Activated T-cell treated with anti-CD3 and anti-CD28 coated beads, Interleukin-2, amount 50 U/mL, for 72 hours (primary cell): ENCODE measurements around the gene PRSS50. TPM values are rescaled to one million over a fixed set of nuclear protein-coding genes. Genes with fewer than 3 reads are reported as not detected.
A peak's percentile ranks its signal among the peaks of the same experiment; 100 is the strongest.

Source experiments
- ATAC-seq, 2 donors: fragments of 150-1000 bp; cut with Tn5 transposase; replicated peaks in 1 of 2; 2 replicates each; pipeline ENCODE4 v1.10.0; 2021; ENCODE audit warnings: moderate library complexity in 2 of 2, mild to moderate bottlenecking in 1 of 2
- DNase-seq, 2 donors: peaks; one replicate each; pipeline ENCODE4 v3.0.0; 2021 to 2022; ENCODE audit warnings: mixed read lengths in 1 of 2
- H3K27ac Mint-ChIP-seq: one replicate; pipeline ENCODE4 v1.8.0; 2022; ENCODE audit warnings: mild to moderate bottlenecking, moderate library complexity, mixed read lengths
- H3K27me3 Mint-ChIP-seq: one replicate; pipeline ENCODE4 v1.8.0; 2022; ENCODE audit warnings: low read depth, mixed read lengths
- H3K36me3 Mint-ChIP-seq, 2 donors: one replicate each; pipeline ENCODE4 v1.8.0; 2022; ENCODE audit warnings: mixed read lengths in 2 of 2, mild to moderate bottlenecking in 1 of 2; ENCODE audit not compliant: insufficient read depth in 2 of 2
- H3K4me1 Mint-ChIP-seq: one replicate; pipeline ENCODE4 v1.8.0; 2022; ENCODE audit warnings: low read depth, mixed read lengths
- H3K4me3 Mint-ChIP-seq, 2 donors: one replicate each; pipeline ENCODE4 v1.8.0; 2022; ENCODE audit warnings: mild to moderate bottlenecking in 2 of 2, mixed read lengths in 2 of 2, moderate library complexity in 2 of 2
- H3K9me3 Mint-ChIP-seq, 2 donors: one replicate each; pipeline ENCODE4 v1.8.0; 2022; ENCODE audit warnings: mixed read lengths in 2 of 2
- total RNA-seq, 2 donors: library from RNA; stranded (reverse); gene quantifications; one replicate each; pipeline ENCODE4 v1.2.3, GENCODE V29; 2022

PRSS50 gene
- total RNA-seq, 2 donors from 2014 or later: 0.07 to 0.09 TPM

DNA sequence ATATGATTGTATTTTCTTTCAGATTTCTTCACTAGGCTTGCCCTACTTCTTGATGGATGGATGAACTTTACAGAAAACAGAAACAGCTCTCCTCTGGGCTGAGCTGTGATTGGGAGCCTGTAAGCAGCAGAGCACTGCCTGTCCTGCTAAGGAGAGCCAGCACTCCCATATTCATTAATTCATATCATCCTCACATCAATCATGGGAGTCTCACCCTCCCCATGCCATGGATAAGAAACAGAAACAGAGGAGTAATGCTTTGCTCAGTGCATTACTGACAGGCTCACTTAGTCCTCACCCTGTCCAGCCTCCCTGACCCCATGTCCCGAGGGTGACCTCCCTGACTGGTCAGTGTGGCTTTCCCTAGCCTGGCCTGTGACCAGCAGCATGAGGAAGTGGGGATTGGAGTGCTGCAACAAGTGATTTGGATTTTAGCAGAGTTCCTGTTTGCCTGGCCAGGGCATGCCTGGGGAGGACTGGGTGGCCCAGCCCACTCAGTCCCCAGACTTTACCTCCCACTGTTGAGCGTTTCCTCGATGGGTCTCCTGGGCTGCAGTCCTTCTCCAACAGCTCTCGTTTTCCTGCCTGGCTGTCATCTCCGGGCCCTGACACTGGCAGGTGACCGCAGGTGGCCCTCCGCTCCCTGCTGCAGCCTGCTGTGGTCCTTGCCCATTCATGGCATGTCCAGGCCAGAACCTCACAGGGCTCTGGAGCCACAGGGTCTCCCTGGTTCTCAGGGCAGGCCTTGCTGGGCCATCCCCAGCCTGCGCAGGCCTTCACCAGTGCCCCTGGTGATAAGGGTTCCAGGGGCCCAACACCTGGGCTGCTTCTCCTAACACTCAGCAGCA is 17.8 kb downstream of the PRSS50 start:
- DNase-seq (no peak), ATAC-seq (no peak)
- H3K36me3 Mint-ChIP-seq: no peaks in the 10 kb centered on the region
- peaks cover 9% of the 10 kb centered on the region for H3K27me3 Mint-ChIP-seq
- H3K4me1 Mint-ChIP-seq: peaks cover 30% of the 10 kb centered on the region
- no peak overlapping the region for H3K4me3 Mint-ChIP-seq
- no peaks in the 10 kb centered on the region for H3K9me3 Mint-ChIP-seq
- no peak overlapping the region for H3K27ac Mint-ChIP-seq

DNA sequence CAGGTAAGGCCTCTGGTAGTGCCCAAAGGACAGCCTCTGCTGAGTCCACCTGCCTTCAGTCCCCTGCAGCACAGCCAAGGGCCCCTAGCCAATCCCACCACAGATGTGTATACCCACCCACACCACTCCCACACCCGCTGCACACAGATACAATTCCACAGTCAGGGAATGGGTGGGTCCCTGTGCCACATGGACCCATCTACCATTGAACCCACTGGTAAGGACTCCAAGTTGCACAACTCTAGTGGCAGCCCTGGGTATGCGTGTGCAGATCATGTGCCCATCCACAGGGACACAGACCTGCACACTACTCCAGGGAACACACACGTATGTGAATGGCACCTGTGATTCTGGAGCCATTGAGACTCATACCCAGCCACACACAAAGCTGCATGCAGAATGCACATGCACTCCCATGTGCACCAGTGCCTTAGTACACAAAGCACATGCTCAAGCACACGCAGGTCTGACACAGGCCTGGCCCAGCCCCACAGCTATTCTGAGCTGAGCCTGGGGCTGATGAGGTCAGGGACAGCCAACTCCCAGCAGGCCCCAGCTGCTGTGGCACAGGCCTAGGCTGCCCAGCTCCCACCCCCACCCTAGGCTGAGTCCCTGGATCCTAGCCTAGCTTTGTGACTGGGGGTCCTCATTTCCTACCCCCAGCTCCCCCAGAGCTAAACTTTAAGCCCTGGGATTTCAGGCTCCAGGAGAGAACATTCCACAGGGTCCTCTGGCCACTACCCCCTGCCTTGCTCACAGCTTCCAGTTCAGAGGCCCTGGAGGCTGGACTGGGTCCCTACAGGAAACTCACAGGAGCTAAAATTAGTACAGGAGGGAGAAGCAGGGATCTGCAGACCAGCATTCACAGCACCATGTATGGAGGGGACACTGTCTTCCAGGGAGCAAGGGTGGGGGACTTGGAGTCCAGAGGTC is 21.4 kb downstream of the PRSS50 start:
- no peak for ATAC-seq
- no peaks in the 10 kb centered on the region for H3K36me3 Mint-ChIP-seq
- H3K4me3 Mint-ChIP-seq: no peak overlapping the region
- H3K9me3 Mint-ChIP-seq: no peaks in the 10 kb centered on the region
- H3K27ac Mint-ChIP-seq: no peak overlapping the region
- no peak for DNase-seq
- H3K4me1 Mint-ChIP-seq: peaks cover 50% of the 10 kb centered on the region
- no peaks in the 10 kb centered on the region for H3K27me3 Mint-ChIP-seq

DNA sequence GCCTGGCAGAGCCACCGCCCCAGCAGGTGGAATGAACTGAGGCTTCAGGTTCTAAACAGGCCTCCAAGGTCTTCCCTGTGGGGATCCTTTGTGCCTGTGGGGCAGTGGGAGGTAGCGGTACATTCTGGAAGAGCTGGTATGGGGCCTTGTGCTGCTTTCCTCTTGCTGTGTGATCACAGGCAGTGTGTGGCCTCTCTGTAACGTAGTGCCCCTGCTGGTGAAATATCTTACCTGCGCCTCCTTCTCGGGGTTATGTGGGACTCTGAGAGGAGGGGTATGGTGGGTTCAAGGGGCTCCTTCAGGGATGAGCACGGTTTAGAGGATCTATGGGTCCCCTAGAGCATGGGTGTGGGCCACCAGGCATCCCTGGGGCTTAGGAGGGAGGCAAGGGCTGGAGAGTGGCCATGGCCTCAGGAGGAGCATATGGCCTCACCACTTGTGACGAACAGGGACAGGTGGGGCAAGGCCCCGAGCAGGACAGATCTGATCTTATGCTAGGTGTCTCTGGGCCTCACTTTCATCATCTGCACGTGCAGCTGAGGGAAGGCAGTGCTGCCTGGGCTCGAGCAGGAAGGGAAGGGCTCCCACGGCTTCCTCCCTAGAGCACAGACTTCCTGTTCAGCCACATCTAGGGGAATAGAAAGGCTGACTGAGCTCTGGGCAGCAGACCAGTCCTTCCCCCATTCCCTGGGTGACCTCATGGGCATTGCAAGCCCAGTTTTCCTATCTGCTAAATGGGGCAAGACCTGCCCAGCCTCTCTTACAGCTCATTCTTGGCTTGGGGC is 22.3 kb downstream of the PRSS50 start:
- Mint-ChIP-seq H3K9me3 (no peaks in the 10 kb centered on the region), H3K27me3 (no peaks in the 10 kb centered on the region), H3K27ac (no peak overlapping the region), H3K4me1 (peaks cover 52% of the 10 kb centered on the region), H3K4me3 (peak overlapping the region; percentile 63 to 77), H3K36me3 (no peaks in the 10 kb centered on the region)
- ATAC-seq: peak; percentile 46 to 49
- peak; percentile 54 to 57 for DNase-seq

DNA sequence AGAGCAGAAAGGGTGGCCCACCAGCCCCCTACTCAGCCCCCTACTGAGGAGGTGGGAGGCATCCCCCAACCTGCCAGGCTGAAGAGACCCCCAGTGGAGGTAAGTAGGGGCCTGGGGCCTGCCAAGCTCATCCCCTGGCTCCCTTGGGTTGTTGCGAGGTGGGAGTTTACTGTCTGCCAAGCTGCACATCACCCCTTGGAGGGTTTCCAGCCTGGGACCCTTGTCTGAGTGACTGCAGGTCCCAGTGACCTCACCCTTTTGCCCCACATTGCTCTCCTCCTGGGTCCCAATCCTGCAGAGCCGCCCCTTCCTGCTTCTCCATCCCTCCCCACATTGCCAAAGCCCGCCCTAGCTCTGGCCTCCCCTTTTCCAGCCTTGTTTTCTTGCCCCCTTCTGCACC is 23.1 kb downstream of the PRSS50 start:
- no peaks in the 10 kb centered on the region for H3K27me3 Mint-ChIP-seq
- no peak for DNase-seq
- no peak for ATAC-seq
- H3K27ac Mint-ChIP-seq: no peak overlapping the region
- H3K4me3 Mint-ChIP-seq: peak overlapping the region; percentile 60 to 77
- H3K4me1 Mint-ChIP-seq: peaks cover 52% of the 10 kb centered on the region
- H3K9me3 Mint-ChIP-seq: no peaks in the 10 kb centered on the region
- no peaks in the 10 kb centered on the region for H3K36me3 Mint-ChIP-seq

DNA sequence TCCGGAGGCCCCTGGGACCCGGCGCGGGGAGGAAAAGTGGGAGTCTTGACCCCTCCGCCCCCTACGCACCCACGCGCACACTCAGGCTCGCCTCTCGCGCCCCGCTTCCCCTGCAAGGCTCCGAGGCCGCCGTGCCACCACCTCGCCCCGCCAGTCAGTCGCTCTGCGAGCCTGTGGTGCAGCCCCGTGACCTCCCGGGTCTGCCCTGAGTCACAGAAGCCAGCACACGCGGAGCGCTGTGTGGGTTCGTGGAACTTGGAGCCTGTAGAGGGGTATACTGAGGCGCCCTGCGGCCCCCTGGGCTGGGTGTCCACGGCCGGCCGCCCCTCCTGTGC is 23.8 kb downstream of the PRSS50 start:
- peak; percentile 58 to 60 for DNase-seq
- peak overlapping the region; percentile 75 to 77 for H3K4me3 Mint-ChIP-seq
- peak; percentile 59 to 65 for ATAC-seq
- peaks cover 50% of the 10 kb centered on the region for H3K4me1 Mint-ChIP-seq
- no peak overlapping the region for H3K27ac Mint-ChIP-seq
- no peaks in the 10 kb centered on the region for H3K36me3 Mint-ChIP-seq
- no peaks in the 10 kb centered on the region for H3K27me3 Mint-ChIP-seq
- H3K9me3 Mint-ChIP-seq: no peaks in the 10 kb centered on the region

DNA sequence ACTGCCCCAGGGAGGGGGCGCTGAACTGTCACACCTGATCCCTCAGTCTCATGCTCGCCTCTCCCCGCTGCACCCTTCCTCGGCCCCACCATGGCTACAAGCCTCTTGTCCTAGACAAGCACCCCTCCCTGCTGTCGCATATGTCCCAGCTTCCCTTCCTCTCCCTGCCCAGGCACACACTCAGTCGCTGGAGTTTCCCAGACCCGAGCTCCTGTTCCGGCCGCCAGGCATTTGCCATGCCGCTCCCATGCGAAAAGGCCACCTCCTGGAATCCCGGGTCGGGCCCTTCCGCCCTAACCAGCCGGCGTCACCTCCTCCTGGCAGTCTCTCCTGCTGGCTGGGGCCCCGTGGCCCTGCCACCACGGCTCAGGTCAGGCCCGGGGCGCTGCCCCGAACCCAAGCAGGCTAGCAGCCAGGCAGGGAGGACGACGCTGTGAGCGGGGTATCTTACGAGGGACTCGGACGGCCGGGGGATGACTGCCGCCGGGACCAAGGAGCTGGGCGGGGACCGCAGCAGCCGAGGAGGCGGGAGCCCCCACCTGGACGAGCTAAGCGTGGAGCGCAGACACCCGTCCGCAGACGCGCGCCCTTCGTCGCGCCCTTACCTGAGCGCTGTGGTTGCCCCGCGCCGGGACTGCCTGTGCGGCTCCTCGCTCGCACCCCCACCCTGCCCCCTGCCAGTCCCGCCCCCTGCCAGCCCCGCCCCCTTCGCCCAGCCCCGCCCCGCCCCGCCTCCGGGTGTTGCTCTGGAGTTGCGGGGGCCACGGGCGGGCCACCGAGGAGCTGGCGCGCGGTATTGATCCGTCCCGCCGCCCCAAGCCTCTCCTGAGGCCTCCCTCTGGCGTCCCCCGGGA is 24.4 kb downstream of the PRSS50 start, which contains the start of gene ALS2CL:
Gene ALS2CL (minus strand): TSS at position 642 of the 854 bp plus-strand sequence. CDS start 4,239 bp downstream, outside the sequence.
- H3K27ac Mint-ChIP-seq: peak within 1 kb of the TSS; percentile 29
- peaks cover 50% of the 10 kb centered on the region for H3K4me1 Mint-ChIP-seq
- DNase-seq: peak; percentile 64 to 68
- H3K4me3 Mint-ChIP-seq: peak within 1 kb of the TSS; percentile 77 to 86
- no peaks in the 10 kb centered on the region for H3K36me3 Mint-ChIP-seq
- no peaks in the 10 kb centered on the region for H3K27me3 Mint-ChIP-seq
- no peaks in the 10 kb centered on the region for H3K9me3 Mint-ChIP-seq
- ATAC-seq: peak; percentile 76 to 80

DNA sequence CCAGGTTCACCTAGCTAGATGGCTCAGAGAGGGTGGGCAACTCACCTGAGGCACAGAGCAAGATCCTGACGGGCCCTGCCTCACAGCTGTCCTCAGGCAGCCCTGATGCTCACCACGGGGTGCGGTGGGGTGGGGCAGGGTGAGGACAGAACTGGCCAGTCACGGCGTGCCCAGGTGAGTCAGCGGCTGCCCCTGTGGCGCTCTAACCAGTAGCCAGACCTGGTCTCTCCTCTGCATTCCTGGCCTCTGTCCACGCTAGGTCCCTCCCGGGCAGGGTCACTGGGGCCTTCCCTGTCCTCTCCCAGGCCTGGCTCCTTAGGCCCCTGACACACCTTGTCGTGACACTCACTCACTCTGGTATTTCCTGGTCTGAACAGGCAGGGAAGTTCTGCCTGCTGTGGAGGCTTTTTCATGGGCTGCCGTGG is 25.1 kb downstream of the PRSS50 start:
- DNase-seq: no peak
- Mint-ChIP-seq H3K4me1 (peaks cover 48% of the 10 kb centered on the region), H3K4me3 (peak overlapping the region; percentile 77 to 86), H3K9me3 (no peaks in the 10 kb centered on the region), H3K27me3 (no peaks in the 10 kb centered on the region), H3K27ac (no peak overlapping the region), H3K36me3 (no peaks in the 10 kb centered on the region)
- ATAC-seq: no peak

DNA sequence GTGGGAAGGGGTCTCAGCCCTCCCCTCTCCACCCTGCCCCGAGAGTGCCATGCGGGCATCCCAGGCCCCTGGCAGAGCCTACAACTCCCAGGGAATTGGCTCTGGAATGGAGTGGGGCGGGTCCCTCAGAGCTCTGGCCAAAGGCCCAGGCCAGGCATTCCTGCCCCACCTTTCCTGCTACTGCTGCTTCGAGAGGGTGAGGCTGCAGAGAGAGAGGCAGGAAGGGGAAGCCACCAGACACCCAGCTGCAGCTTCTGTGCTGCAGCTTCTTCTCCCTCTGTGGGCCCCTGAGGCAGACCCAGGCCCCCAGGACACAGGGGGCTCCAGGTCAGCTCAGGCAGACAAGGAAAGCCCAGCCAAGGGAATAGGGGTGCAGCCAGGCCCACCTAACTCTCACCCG is 26.9 kb downstream of the PRSS50 start:
- no peak overlapping the region for H3K4me3 Mint-ChIP-seq
- DNase-seq: no peak
- H3K36me3 Mint-ChIP-seq: no peaks in the 10 kb centered on the region
- no peaks in the 10 kb centered on the region for H3K27me3 Mint-ChIP-seq
- ATAC-seq: no peak
- H3K4me1 Mint-ChIP-seq: peaks cover 40% of the 10 kb centered on the region
- H3K9me3 Mint-ChIP-seq: no peaks in the 10 kb centered on the region
- no peak overlapping the region for H3K27ac Mint-ChIP-seq

DNA sequence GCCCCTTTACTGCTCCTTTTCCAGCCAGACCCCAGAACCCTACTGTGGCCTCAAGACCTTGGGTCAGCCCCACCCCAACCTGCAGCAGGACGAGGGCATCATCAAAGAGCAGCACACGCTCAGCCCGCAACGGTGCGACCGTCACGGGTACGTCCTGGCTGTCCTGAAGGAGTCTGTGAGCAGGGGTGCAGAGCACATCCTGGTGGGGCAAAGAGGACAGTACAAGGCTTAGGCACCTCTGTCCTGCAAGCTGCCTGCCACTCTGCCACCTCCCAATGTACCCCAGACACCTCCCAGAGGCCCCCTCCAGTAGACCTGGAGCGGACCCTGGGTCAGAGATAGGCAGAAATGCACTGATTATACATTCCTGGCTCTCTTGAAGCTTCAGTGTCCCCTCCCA is 32.2 kb downstream of the PRSS50 start:
- DNase-seq: no peak
- no peaks in the 10 kb centered on the region for H3K27me3 Mint-ChIP-seq
- peaks cover 3% of the 10 kb centered on the region for H3K4me1 Mint-ChIP-seq
- ATAC-seq: no peak
- H3K9me3 Mint-ChIP-seq: no peaks in the 10 kb centered on the region
- H3K27ac Mint-ChIP-seq: no peak overlapping the region
- H3K4me3 Mint-ChIP-seq: no peak overlapping the region
- no peaks in the 10 kb centered on the region for H3K36me3 Mint-ChIP-seq

DNA sequence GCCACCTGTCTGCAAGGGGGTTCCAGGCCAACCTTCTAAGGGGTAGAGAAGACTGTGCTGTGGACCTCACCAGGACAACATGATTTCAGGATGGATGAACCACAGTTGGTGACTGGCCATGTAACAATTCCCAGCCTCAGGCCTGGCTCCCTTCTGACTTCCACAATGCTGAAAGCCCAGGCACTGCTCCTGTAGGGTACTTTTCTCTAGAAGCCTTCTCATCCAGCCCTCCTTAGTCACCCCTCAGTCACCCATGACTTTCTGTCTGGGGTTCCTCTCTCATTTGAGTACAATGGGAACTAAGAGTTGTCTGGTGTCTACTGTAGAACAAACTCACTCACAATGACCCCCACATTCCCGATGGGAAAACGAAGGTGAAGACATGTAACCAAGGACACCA is 32.8 kb downstream of the PRSS50 start:
- Mint-ChIP-seq H3K27ac (no peak overlapping the region), H3K9me3 (no peaks in the 10 kb centered on the region), H3K4me1 (peaks cover 1% of the 10 kb centered on the region), H3K27me3 (no peaks in the 10 kb centered on the region), H3K36me3 (no peaks in the 10 kb centered on the region), H3K4me3 (no peak overlapping the region)
- ATAC-seq (no peak), DNase-seq (no peak)

DNA sequence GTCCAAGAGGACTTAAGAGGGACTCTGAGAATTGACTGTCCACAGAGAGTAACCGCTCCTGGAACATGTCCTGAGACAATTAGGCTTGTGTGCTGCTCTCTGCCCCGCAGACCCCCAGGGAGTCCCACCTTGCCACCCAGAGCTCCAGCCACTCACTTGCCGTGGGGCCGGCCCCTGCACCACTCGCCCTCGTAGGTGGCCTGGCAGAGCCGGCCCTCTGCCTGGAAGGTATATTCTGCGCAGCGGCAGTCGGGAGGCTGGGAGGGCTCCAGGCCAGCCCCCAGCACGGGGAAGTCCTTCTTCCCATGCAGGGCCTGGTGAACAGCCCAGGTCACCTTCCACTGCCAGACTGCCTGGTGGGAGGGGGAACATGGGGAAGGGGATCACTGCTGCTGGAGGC is 34.7 kb downstream of the PRSS50 start:
- ATAC-seq (no peak), DNase-seq (no peak)
- H3K4me3 Mint-ChIP-seq: no peak overlapping the region
- no peak overlapping the region for H3K27ac Mint-ChIP-seq
- no peaks in the 10 kb centered on the region for H3K27me3 Mint-ChIP-seq
- H3K4me1 Mint-ChIP-seq: no peaks in the 10 kb centered on the region
- no peaks in the 10 kb centered on the region for H3K36me3 Mint-ChIP-seq
- H3K9me3 Mint-ChIP-seq: no peaks in the 10 kb centered on the region

DNA sequence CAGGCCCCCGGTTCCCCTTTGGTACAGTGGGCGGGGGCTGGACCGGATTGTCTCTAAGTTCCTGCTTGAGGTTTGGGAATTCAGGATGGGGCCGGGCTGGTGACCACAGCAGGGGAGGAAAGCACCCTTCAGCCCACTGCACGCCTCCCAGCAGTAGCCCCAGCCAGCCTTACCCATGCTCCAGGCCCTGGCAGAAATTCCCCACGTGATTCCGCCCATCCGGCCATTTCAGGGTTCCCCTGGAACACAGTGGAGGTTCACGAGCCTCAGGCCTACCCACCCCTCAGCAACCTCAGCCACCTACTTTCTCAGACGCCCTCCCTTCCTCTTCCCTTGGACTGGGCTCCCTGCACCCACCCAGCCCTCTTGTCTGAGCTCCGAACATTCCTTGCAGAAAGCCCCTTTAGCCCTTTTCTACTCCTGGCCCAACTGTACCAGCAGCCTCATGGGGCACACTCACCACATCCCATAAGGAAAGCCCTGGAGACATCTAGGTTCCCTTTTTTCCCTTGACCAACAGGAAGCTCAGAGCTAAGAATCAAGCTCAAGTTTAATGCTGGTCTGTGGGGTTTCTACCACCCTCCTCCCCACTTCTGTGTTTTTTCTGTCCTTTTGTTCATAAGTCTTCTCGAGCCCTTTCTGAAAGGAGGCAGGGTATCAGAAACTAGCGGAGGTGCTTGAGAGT is 35.7 kb downstream of the PRSS50 start:
- ATAC-seq (no peak), DNase-seq (no peak)
- no peaks in the 10 kb centered on the region for H3K36me3 Mint-ChIP-seq
- H3K27ac Mint-ChIP-seq: no peak overlapping the region
- no peaks in the 10 kb centered on the region for H3K9me3 Mint-ChIP-seq
- H3K27me3 Mint-ChIP-seq: no peaks in the 10 kb centered on the region
- H3K4me3 Mint-ChIP-seq: no peak overlapping the region
- no peaks in the 10 kb centered on the region for H3K4me1 Mint-ChIP-seq
